ENCODE data around the gene PRAME.

Gene PRAME

GRCh38 chr22:22546490-22546889 lies 12.6 kb downstream of the PRAME start (continued):
- TF ChIP-seq REST (tag by site-specific recombination; IDR thresholded peaks at IDR 0.05), result no peak
- no peak for TF ChIP-seq ZNF48 (tag by site-specific recombination; IDR thresholded peaks at IDR 0.05)
- TF ChIP-seq PATZ1 (tag by site-specific recombination; IDR thresholded peaks at IDR 0.05), result no peak
- TF ChIP-seq HOXC10 (CRISPR knock-in tag; IDR thresholded peaks at IDR 0.05), result no peak
- TF ChIP-seq KLF10 (tag by site-specific recombination; IDR thresholded peaks at IDR 0.05), result no peak
- no peak for TF ChIP-seq ZNF175 (tag by site-specific recombination; IDR thresholded peaks at IDR 0.05)
- TF ChIP-seq ZNF785 (tag by site-specific recombination; IDR thresholded peaks at IDR 0.05), result no peak
- TF ChIP-seq ZNF707 (tag by site-specific recombination; IDR thresholded peaks at IDR 0.05), result no peak
- no peak for TF ChIP-seq SCRT1 (tag by site-specific recombination; IDR thresholded peaks at IDR 0.05; ENCODE audit: borderline replicate concordance)
- TF ChIP-seq TRIM28 (IDR thresholded peaks at IDR 0.05; ENCODE audit: borderline replicate concordance, low read length), result no peak
- TF ChIP-seq ZNF473 (tag by site-specific recombination; IDR thresholded peaks at IDR 0.05), result no peak
- no peak for TF ChIP-seq ZBTB7A (tag by site-specific recombination; IDR thresholded peaks at IDR 0.05; ENCODE audit: low read depth)
- no peak for TF ChIP-seq OVOL3 (tag by site-specific recombination; IDR thresholded peaks at IDR 0.05)

GRCh38 chr22:22545084-22545483 lies 14.0 kb downstream of the PRAME start:
- ChIA-PET CTCF (interaction anchor here (0.6 to 1.1 kb wide), 5 partner anchors 9 to 429 kb away, joined by 3 to 6 read pairs (median 4); partner anchors contain the start of gene ZNF280A), POLR2A (interaction anchor here (0.6 kb wide), 1 partner anchor 36 kb away, joined by 4 read pairs; no protein-coding TSS in a partner anchor)
- Histone ChIP-seq H3K36me3 (ENCODE audit: control insufficient read depth in 2 of 2, insufficient read depth in 1 of 2, low read length in 2 of 2) (peaks cover 0 to 24% of the 10 kb centered on the region in 2 experiments; a peak in 1 of 3 replicates), H3K9me3 (ENCODE audit: control insufficient read depth, insufficient read depth, low read depth, low read length) (no peaks in the 10 kb centered on the region), H3K27ac (ENCODE audit: extremely low read depth, low read depth, low read length) (no peak overlapping the region), H3K4me1 (ENCODE audit: control insufficient read depth, insufficient read depth, low read length) (no peaks in the 10 kb centered on the region), H3K4me3 (ENCODE audit: low read depth, low read length) (no peak overlapping the region)
- TF ChIP-seq ZNF2 (tag by site-specific recombination; IDR thresholded peaks at IDR 0.05) (no peak), ZNF704 (tag by site-specific recombination; IDR thresholded peaks at IDR 0.05) (no peak), ZNF830 (tag by site-specific recombination; IDR thresholded peaks at IDR 0.05; ENCODE audit: low read depth) (no peak), ZBTB1 (tag by site-specific recombination; IDR thresholded peaks at IDR 0.05) (no peak)

GRCh38 chr22:22538226-22538989 lies 20.7 kb downstream of the PRAME start:
- no peak overlapping the region for H3K27ac ChIP-seq (ENCODE audit: extremely low read depth, low read depth, low read length)
- no peak for TF ChIP-seq ZNF114 (tag by site-specific recombination; IDR thresholded peaks at IDR 0.05)
- TF ChIP-seq ZNF175 (tag by site-specific recombination; IDR thresholded peaks at IDR 0.05), result no peak
- TF ChIP-seq ZNF24 (tag by site-specific recombination; IDR thresholded peaks at IDR 0.05), result no peak
- TF ChIP-seq OVOL3 (tag by site-specific recombination; IDR thresholded peaks at IDR 0.05), result no peak
- H3K4me3 ChIP-seq (ENCODE audit: low read depth, low read length), result no peak overlapping the region
- ChIA-PET POLR2A (no interaction called here), CTCF (interaction anchor here (0.6 to 1.1 kb wide), 4 partner anchors 10 to 216 kb away, joined by 3 to 6 read pairs (median 4); partner anchors contain the start of genes PRAME and ZNF280B)
- no peaks in the 10 kb centered on the region for H3K4me1 ChIP-seq (ENCODE audit: control insufficient read depth, insufficient read depth, low read length)
- no peaks in the 10 kb centered on the region for H3K9me3 ChIP-seq (ENCODE audit: control insufficient read depth, insufficient read depth, low read depth, low read length)
- H3K36me3 ChIP-seq (ENCODE audit: control insufficient read depth in 2 of 2, insufficient read depth in 1 of 2, low read length in 2 of 2), result no peaks in the 10 kb centered on the region
